GM12891 (cell line): ENCODE data around the gene HELZ.

Experiments used
- DNase-seq: peaks from one replicate; pipeline ENCODE4 v3.0.0; 2011; ENCODE audit warnings: low spot score; ENCODE audit not compliant: insufficient read length
- FAIRE-seq: peaks from 2 replicates; lab custom pipeline; 2011; peaks lifted over from hg19 to GRCh38; lab: Jason Lieb, UNC
- PAX5 ChIP-seq: IDR thresholded peaks from 2 replicates; pipeline ENCODE4 v1.6.1; 2011; ENCODE audit warnings: low read length, moderate library complexity, mild to moderate bottlenecking; ENCODE audit not compliant: insufficient read depth, severe bottlenecking
- POLR2A ChIP-seq: IDR thresholded peaks from 2 replicates; pipeline ENCODE4 v1.6.1; 2011; ENCODE audit warnings: low read depth, low read length, control low read depth
- POLR2AphosphoS5 ChIP-seq: IDR thresholded peaks from 2 replicates; pipeline ENCODE4 v1.6.1; 2011; ENCODE audit warnings: low read depth, low read length, control low read depth
- POU2F2 ChIP-seq: IDR thresholded peaks from 2 replicates; pipeline ENCODE4 v1.6.1; 2011; ENCODE audit warnings: low read depth, mild to moderate bottlenecking, control low read depth, low read length, moderate library complexity
- SPI1 ChIP-seq: IDR thresholded peaks from 2 replicates; pipeline ENCODE4 v1.6.1; 2011; ENCODE audit warnings: low read depth, low read length, control low read depth
- TAF1 ChIP-seq: IDR thresholded peaks from 2 replicates; pipeline ENCODE4 v1.6.1; 2011; ENCODE audit warnings: low read depth, low read length, control low read depth

Gene HELZ

GRCh38 chr17:67040652-67041051 lies 204.3 kb downstream of the HELZ start:
- no peak for DNase-seq
- TF ChIP-seq POU2F2 (no peak), POLR2A (no peak), POLR2AphosphoS5 (no peak), SPI1 (no peak), PAX5 (no peak), TAF1 (no peak)
- FAIRE-seq = no peak

- no peak for DNase-seq
- FAIRE-seq = no peak
- TF ChIP-seq TAF1 (no peak), POLR2AphosphoS5 (no peak), POU2F2 (no peak), PAX5 (no peak), SPI1 (no peak), POLR2A (no peak)
Observed at GRCh38 chr17:67038861-67039365, 206.1 kb downstream of the HELZ start.

GRCh38 chr17:67035131-67036083 lies 209.6 kb downstream of the HELZ start:
- FAIRE-seq = no peak
- TF ChIP-seq POLR2A = no peak
- no peak for TF ChIP-seq POLR2AphosphoS5
- 0 out of 2 replicates have a peak, but pooled peaks have one; percentile 8 for TF ChIP-seq SPI1
- peak; percentile 57; the same call in 1 of the 2 replicates for TF ChIP-seq POU2F2
- DNase-seq = no peak

GRCh38 chr17:67033613-67034012 lies 211.4 kb downstream of the HELZ start:
- no peak for FAIRE-seq

GRCh38 chr17:67032985-67033384 lies 212.0 kb downstream of the HELZ start:
- TF ChIP-seq PAX5 (no peak), TAF1 (no peak), POLR2AphosphoS5 (no peak), SPI1 (no peak), POLR2A (no peak), POU2F2 (no peak)
- FAIRE-seq (no peak), DNase-seq (no peak)

More at GRCh38 chr17:67033613-67034012, 211.4 kb downstream of the HELZ start:
- TF ChIP-seq POLR2AphosphoS5 = no peak
- TF ChIP-seq PAX5 = no peak
- no peak for TF ChIP-seq TAF1
- no peak for TF ChIP-seq POLR2A
- TF ChIP-seq SPI1 = no peak
- DNase-seq = no peak

GRCh38 chr17:67032382-67032781 lies 212.6 kb downstream of the HELZ start:
- no peak for TF ChIP-seq POU2F2
- TF ChIP-seq PAX5 = no peak
- TF ChIP-seq POLR2AphosphoS5 = no peak
- no peak for TF ChIP-seq SPI1
- no peak for TF ChIP-seq TAF1
- TF ChIP-seq POLR2A = no peak
- FAIRE-seq (no peak), DNase-seq (no peak)

- DNase-seq (no peak), FAIRE-seq (no peak)
- TF ChIP-seq POLR2AphosphoS5 (no peak), POU2F2 (no peak), PAX5 (no peak), SPI1 (no peak), POLR2A (no peak)
Observed at GRCh38 chr17:67030641-67031040, 214.4 kb downstream of the HELZ start.

GRCh38 chr17:67027031-67027628 lies 217.9 kb downstream of the HELZ start:
- DNase-seq (no peak), FAIRE-seq (no peak)
- TF ChIP-seq POU2F2 (no peak), POLR2A (no peak), PAX5 (no peak), TAF1 (no peak), POLR2AphosphoS5 (no peak), SPI1 (no peak)

GRCh38 chr17:67026341-67026740 lies 218.7 kb downstream of the HELZ start:
- FAIRE-seq (peak; percentile 87), DNase-seq (no peak)

More at GRCh38 chr17:67026341-67026740, 218.7 kb downstream of the HELZ start:
- TF ChIP-seq TAF1 = no peak
- no peak for TF ChIP-seq POLR2AphosphoS5
- no peak for TF ChIP-seq SPI1
- no peak for TF ChIP-seq PAX5
- TF ChIP-seq POU2F2 = no peak
- TF ChIP-seq POLR2A = no peak
